ENCODE data around the gene CCDC137. TPM values are rescaled to one million over a fixed set of nuclear protein-coding genes. Genes with fewer than 3 reads are reported as not detected.
A peak's percentile ranks its signal among the peaks of the same experiment; 100 is the strongest.

The CCDC137 gene
- total RNA-seq, 2 donors from 2014 or later, result 3.8 to 5.1 TPM

DNA sequence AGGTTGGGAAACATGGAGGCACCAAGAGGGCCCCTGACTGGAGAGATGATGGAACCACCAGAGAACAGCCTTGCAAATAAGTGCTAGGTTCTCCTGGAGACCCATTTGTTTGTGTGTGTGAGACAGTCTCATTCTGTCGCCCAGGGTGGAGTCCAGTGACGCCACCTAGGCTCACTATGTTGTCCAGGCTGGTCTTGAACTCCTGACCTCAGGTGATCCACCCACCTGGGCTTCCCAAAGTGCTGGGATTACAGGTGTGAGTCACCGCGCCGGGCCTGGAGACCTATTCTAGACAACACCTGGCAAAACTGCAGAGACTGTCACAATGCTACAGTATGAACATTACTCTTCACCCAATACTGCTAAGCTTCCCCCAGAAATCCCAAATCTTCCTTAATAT lies 31.1 kb upstream of the CCDC137 start:
- TF ChIP-seq, protein P1, sequence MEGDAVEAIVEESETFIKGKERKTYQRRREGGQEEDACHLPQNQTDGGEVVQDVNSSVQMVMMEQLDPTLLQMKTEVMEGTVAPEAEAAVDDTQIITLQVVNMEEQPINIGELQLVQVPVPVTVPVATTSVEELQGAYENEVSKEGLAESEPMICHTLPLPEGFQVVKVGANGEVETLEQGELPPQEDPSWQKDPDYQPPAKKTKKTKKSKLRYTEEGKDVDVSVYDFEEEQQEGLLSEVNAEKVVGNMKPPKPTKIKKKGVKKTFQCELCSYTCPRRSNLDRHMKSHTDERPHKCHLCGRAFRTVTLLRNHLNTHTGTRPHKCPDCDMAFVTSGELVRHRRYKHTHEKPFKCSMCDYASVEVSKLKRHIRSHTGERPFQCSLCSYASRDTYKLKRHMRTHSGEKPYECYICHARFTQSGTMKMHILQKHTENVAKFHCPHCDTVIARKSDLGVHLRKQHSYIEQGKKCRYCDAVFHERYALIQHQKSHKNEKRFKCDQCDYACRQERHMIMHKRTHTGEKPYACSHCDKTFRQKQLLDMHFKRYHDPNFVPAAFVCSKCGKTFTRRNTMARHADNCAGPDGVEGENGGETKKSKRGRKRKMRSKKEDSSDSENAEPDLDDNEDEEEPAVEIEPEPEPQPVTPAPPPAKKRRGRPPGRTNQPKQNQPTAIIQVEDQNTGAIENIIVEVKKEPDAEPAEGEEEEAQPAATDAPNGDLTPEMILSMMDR (IDR thresholded peaks at IDR 0.05), result no peak
- no peak for DNase-seq (ENCODE audit: low spot score)
- Histone ChIP-seq H3K4me3 (peak overlapping the region; percentile 71 to 93), H3K27me3 (no peaks in the 10 kb centered on the region), H3K9me3 (no peaks in the 10 kb centered on the region), H3K27ac (peak overlapping the region in 1 of 2 donors; percentile 91), H3K36me3 (peaks cover 6% of the 10 kb centered on the region), H3K4me1 (peaks cover 0 to 32% of the 10 kb centered on the region in 2 donors)

DNA sequence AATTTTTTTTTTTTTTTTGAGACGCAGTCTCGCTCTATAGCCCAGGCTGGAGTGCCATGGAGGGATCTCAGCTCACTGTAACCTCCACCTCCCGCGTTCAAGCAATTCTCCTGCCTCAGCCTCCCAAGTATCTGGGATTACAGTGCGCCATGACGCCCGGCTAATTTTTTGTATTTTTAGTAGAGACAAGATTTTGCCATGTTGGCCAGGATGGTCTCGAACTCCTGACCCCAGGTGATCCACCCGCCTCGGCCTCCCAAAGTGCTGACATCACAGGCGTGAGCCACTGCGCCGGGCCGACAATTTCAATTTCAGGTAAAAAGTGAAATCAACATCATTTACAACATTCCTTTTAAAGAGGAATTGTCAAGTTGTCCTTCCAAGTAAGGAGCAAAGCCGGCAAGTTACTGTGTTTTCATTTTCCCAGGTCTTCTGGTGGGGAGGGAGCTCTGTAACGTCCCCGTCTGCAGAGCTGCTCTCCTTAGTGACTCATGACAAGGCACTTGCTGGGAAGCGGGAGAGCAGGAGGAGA lies 30.5 kb upstream of the CCDC137 start:
- peaks cover 0 to 32% of the 10 kb centered on the region in 2 donors for H3K4me1 ChIP-seq
- TF ChIP-seq, protein P1 (IDR thresholded peaks at IDR 0.05), result no peak
- no peak for DNase-seq (ENCODE audit: low spot score)

DNA sequence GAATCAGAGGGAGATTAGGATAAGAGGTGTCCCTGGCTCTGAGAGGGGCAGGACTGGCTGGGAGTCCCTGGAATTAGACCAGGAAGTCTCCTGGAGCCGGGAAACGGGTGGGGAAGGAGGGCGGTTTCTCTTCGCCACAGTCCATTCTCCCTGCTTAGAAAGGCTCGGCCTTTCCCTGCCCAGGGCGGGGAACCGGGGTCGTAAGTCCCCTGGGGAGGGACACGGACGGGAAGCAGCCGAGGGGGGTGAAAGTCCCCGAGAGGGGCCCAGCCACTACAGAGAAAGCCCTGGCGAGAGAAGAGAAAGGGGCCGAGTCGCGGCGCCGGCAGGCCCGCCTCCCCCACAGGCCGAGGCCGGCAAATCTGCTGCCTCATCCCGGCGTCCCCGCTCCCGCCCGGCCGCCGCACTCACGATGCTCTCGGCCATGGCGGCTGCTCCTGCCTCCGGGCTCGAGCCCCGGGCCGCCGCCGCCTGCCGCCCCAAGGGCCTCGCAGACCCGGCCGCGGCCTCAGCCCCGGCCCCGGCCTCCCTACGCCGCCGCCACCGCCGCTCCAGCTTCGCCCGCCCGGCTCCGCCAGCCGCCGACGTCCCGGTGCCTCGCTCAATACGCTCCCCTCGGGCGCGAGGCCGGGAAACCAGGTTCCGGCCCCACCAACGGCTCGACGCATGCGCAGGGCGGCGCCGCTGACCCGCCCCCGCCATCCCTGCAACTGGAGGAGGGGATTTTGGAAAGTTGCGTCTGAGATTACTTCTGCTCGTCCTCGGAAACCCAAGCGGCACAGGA lies 29.8 kb upstream of the CCDC137 start, which contains the start of the genes NPLOC4 and TSPAN10:
TSS of gene NPLOC4 (minus strand) at position 608 of the 784 bp plus-strand sequence. CDS start at position 426, 182 bp downstream.
TSS of gene TSPAN10 (plus strand) at position 692 of the 784 bp plus-strand sequence. CDS start 5,217 bp downstream, outside the sequence.
- peak within 1 kb of the TSS; percentile 71 to 93 for H3K4me3 ChIP-seq
- H3K27ac ChIP-seq, result peak within 1 kb of the TSS; percentile 74 to 91
- peaks cover 0 to 32% of the 10 kb centered on the region in 2 donors for H3K4me1 ChIP-seq
- H3K9me3 ChIP-seq, result no peaks in the 10 kb centered on the region
- TF ChIP-seq, protein P1 (IDR thresholded peaks at IDR 0.05), result peak in 1 of 2 donors; percentile 19
- H3K36me3 ChIP-seq, result no peaks in the 10 kb centered on the region
- no peaks in the 10 kb centered on the region for H3K27me3 ChIP-seq
- peak; percentile 83 for DNase-seq (ENCODE audit: low spot score)

More for the DNA sequence above, 30.5 kb upstream of the CCDC137 start:
- no peaks in the 10 kb centered on the region for H3K27me3 ChIP-seq
- H3K9me3 ChIP-seq, result no peaks in the 10 kb centered on the region
- peak overlapping the region; percentile 74 to 91 for H3K27ac ChIP-seq
- peak overlapping the region; percentile 71 to 93 for H3K4me3 ChIP-seq
- peaks cover 6% of the 10 kb centered on the region for H3K36me3 ChIP-seq

DNA sequence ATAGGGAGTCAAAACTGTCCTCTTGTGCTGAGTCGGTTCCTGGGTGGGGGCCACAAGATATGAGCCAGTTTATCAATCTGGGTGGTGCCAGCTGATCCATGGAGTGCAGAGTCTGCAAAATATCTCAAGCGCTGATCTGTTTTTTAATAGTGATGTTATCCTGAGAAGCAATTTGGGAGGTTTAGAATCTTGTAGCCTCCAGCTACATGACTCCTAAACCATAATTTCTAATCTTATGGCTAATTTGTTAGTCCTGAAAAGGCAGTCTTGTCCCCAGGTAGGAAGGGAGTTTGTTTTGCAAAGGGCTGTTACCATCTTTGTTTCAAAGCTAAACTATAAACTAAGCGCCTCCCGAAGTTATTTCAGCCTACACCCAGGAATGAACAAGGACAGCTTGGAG lies 27.9 kb upstream of the CCDC137 start:
- Histone ChIP-seq H3K27ac (no peak overlapping the region), H3K4me3 (no peak overlapping the region), H3K4me1 (peaks cover 0 to 26% of the 10 kb centered on the region in 2 donors), H3K9me3 (no peaks in the 10 kb centered on the region), H3K27me3 (no peaks in the 10 kb centered on the region), H3K36me3 (no peaks in the 10 kb centered on the region)
- TF ChIP-seq, protein P1 (IDR thresholded peaks at IDR 0.05), result no peak
- DNase-seq (ENCODE audit: low spot score), result no peak

DNA sequence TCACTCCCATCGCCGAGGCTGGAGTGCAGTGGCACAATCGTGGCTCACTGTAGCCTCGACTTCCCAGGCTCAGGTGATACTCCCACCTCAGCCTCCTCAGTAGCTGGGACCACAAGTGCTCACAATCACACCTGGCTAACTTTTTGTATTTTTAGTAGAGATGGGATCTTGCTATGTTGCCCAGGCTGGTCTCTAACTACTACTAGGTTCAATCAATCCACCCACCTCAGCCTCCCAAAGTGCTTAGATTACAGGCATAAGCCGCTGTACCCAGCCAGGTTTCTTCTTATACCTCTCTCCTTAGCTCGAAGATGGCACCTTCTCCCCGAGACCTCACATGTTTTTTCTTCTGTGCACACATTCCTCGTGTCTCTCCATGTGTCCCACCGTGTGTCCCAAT lies 26.5 kb upstream of the CCDC137 start:
- TF ChIP-seq, protein P1 (IDR thresholded peaks at IDR 0.05), result no peak
- peaks cover 0 to 14% of the 10 kb centered on the region in 2 donors for H3K4me1 ChIP-seq
- no peaks in the 10 kb centered on the region for H3K36me3 ChIP-seq
- no peaks in the 10 kb centered on the region for H3K27me3 ChIP-seq
- H3K9me3 ChIP-seq, result no peaks in the 10 kb centered on the region
- no peak overlapping the region for H3K27ac ChIP-seq
- H3K4me3 ChIP-seq, result no peak overlapping the region
- DNase-seq (ENCODE audit: low spot score), result no peak

Measured in right atrium auricular region (tissue), 2 donors.